ENCODE measurements around the gene PLA2G4D. TPM values are rescaled to one million over a fixed set of nuclear protein-coding genes. Genes with fewer than 3 reads are reported as not detected.
A peak's percentile ranks its signal among the peaks of the same experiment; 100 is the strongest.

The PLA2G4D gene
- total RNA-seq, 1 experiment from 2014 or later = 0.24 TPM

- no peak for TF ChIP-seq NFE2L1 (CRISPR knock-in tag; IDR thresholded peaks at IDR 0.05)
- TF ChIP-seq ATF3 (CRISPR knock-in tag; conservative IDR thresholded peaks at IDR 0.05) = no peak
- no peak for TF ChIP-seq NR3C1 (CRISPR knock-in tag; conservative IDR thresholded peaks at IDR 0.05; ENCODE audit: low read depth)
- no peak for TF ChIP-seq ZNF416 (CRISPR knock-in tag; IDR thresholded peaks at IDR 0.05)
- TF ChIP-seq ELF4 (CRISPR knock-in tag; IDR thresholded peaks at IDR 0.05; ENCODE audit: low read depth) = no peak
- TF ChIP-seq PRRX2 (CRISPR knock-in tag; IDR thresholded peaks at IDR 0.05) = no peak
- TF ChIP-seq ZNF671 (CRISPR knock-in tag; IDR thresholded peaks at IDR 0.05) = no peak
- no peak for TF ChIP-seq USF2 (CRISPR knock-in tag; IDR thresholded peaks at IDR 0.05)
- TF ChIP-seq NR2C2 (CRISPR knock-in tag; IDR thresholded peaks at IDR 0.05) = no peak
- Mint-ChIP-seq H3K27me3 (ENCODE audit: low read depth) (no peaks in the 10 kb centered on the region), H3K27ac (peak overlapping the region; percentile 57; the same call in 1 of the 2 replicates), H3K4me1 (peaks cover 12% of the 10 kb centered on the region), H3K4me3 (peak overlapping the region; percentile 18; the same call in 1 of the 2 replicates), H3K36me3 (no peaks in the 10 kb centered on the region), H3K9me3 (peaks cover 3% of the 10 kb centered on the region; the same call in 1 of the 2 replicates)
- ChIA-PET CTCF (interaction anchor here (1.0 to 2.3 kb wide), 11 partner anchors 26 to 327 kb away, joined by 3 to 49 read pairs (median 5); partner anchors contain the start of genes EHD4 and MAPKBP1), POLR2A (no interaction called here)
- no peak for DNase-seq (ENCODE audit: low spot score)
- no peak for ATAC-seq
Observed at GRCh38 chr15:42057799-42058646, 36.3 kb downstream of the PLA2G4D start.

- peak overlapping the region; percentile 57; the same call in 1 of the 2 replicates for H3K27ac Mint-ChIP-seq
- ATAC-seq = peak; percentile 96
- H3K27me3 Mint-ChIP-seq (ENCODE audit: low read depth) = no peaks in the 10 kb centered on the region
- peaks cover 12% of the 10 kb centered on the region for H3K4me1 Mint-ChIP-seq
- H3K9me3 Mint-ChIP-seq = peaks cover 3% of the 10 kb centered on the region; the same call in 1 of the 2 replicates
- no peaks in the 10 kb centered on the region for H3K36me3 Mint-ChIP-seq
- DNase-seq (ENCODE audit: low spot score) = peak; percentile 89
- ChIA-PET CTCF (interaction anchor here (0.9 to 2.3 kb wide), 13 partner anchors 12 to 328 kb away, joined by 3 to 49 read pairs (median 5); partner anchors contain the start of genes EHD4 and MAPKBP1), POLR2A (no interaction called here)
- H3K4me3 Mint-ChIP-seq = peak overlapping the region; percentile 48
- TF ChIP-seq GABPB1 (CRISPR knock-in tag; IDR thresholded peaks at IDR 0.05) (peak; percentile 52; the same call in 1 of the 2 replicates), CTCF (IDR thresholded peaks at IDR 0.05) (0 out of 2 replicates have a peak, but pooled peaks have one; percentile 30), PRRX2 (CRISPR knock-in tag; IDR thresholded peaks at IDR 0.05) (no peak), SMAD3 (CRISPR knock-in tag; IDR thresholded peaks at IDR 0.05; ENCODE audit: borderline replicate concordance) (no peak), NFATC4 (CRISPR knock-in tag; IDR thresholded peaks at IDR 0.05) (no peak), ESRRA (CRISPR knock-in tag; IDR thresholded peaks at IDR 0.05; ENCODE audit: borderline replicate concordance) (no peak), FOXP4 (CRISPR knock-in tag; IDR thresholded peaks at IDR 0.05) (no peak), ARID4B (CRISPR knock-in tag; IDR thresholded peaks at IDR 0.05; ENCODE audit: borderline replicate concordance) (0 out of 2 replicates have a peak, but pooled peaks have one; percentile 56), ZNF423 (CRISPR knock-in tag; IDR thresholded peaks at IDR 0.05) (peak; percentile 52; the same call in 1 of the 2 replicates), MYBL2 (CRISPR knock-in tag; IDR thresholded peaks at IDR 0.05) (no peak), ZNF396 (CRISPR knock-in tag; IDR thresholded peaks at IDR 0.05; ENCODE audit: borderline replicate concordance) (no peak), ZNF671 (CRISPR knock-in tag; IDR thresholded peaks at IDR 0.05) (no peak), FOXP1 (CRISPR knock-in tag; IDR thresholded peaks at IDR 0.05; ENCODE audit: borderline replicate concordance) (peak; percentile 50; the same call in 1 of the 2 replicates), TCF7 (CRISPR knock-in tag; IDR thresholded peaks at IDR 0.05; ENCODE audit: low read depth) (no peak)
Observed at GRCh38 chr15:42056934-42057798, 37.2 kb downstream of the PLA2G4D start.
